Measurements from ENCODE around the gene ZSWIM9. TPM values are rescaled to one million over a fixed set of nuclear protein-coding genes. Genes with fewer than 3 reads are reported as not detected.
"Not testable (repeated sequence)": the region's sequence is repeated elsewhere in the genome, so short reads cannot be mapped to it uniquely, and the experiment has no call there.

Gene ZSWIM9
- total RNA-seq, 2 donors from 2014 or later: 6.2 to 9.7 TPM

DNA sequence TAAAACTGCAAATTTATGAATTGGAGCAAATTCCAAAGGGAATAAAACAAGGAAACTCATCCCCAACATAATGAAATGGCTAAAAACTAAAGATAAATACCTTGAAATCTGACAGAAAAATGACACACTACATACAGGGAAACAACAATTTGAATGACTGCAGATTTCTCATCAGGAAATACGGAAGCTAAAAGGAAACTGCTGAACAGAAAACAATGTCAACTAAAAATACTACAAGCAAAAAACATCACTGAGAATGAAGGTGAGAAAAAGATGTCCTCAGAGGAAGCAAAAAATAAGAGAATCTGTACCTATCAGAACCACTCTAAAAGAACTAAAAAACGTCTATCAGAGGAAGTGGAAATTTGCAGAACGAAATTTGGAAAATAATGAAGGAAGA, 39.5 kb downstream of the ZSWIM9 start:
- intact Hi-C loops (cut with DNase I): no loop called here
- H3K9me3 ChIP-seq: no peaks in the 10 kb centered on the region
- no peaks in the 10 kb centered on the region for H3K27me3 ChIP-seq
- no peak for DNase-seq
- no peaks in the 10 kb centered on the region for H3K4me1 ChIP-seq
- TF ChIP-seq, protein P1, sequence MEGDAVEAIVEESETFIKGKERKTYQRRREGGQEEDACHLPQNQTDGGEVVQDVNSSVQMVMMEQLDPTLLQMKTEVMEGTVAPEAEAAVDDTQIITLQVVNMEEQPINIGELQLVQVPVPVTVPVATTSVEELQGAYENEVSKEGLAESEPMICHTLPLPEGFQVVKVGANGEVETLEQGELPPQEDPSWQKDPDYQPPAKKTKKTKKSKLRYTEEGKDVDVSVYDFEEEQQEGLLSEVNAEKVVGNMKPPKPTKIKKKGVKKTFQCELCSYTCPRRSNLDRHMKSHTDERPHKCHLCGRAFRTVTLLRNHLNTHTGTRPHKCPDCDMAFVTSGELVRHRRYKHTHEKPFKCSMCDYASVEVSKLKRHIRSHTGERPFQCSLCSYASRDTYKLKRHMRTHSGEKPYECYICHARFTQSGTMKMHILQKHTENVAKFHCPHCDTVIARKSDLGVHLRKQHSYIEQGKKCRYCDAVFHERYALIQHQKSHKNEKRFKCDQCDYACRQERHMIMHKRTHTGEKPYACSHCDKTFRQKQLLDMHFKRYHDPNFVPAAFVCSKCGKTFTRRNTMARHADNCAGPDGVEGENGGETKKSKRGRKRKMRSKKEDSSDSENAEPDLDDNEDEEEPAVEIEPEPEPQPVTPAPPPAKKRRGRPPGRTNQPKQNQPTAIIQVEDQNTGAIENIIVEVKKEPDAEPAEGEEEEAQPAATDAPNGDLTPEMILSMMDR (IDR thresholded peaks at IDR 0.05): no peak
- no peak overlapping the region for H3K9ac ChIP-seq (ENCODE audit: low read depth in 2 of 2, low read length in 2 of 2)
- no peaks in the 10 kb centered on the region for H3K36me3 ChIP-seq
- no peak overlapping the region for H3K27ac ChIP-seq
- H3K4me3 ChIP-seq: no peak overlapping the region

DNA sequence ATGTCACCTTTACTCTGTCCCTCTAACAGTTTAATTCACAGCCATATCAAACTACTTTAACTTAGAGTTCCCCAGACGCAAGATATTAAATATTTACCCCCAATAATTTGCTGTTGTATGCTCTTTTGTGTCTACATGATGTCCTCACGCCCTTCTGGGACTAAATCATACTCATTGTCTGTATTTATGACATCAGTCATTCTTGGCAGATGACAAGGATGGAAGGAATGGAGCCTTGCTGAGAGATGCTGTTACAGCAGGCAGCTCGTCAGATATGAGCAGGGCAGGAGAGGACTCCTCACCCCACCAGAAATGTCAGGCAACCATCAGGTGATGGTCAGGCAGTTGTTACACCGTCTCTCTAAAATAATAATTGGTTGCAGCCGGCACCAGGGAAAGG, 43.5 kb downstream of the ZSWIM9 start:
- no peak overlapping the region for H3K4me3 ChIP-seq
- H3K27me3 ChIP-seq: no peaks in the 10 kb centered on the region
- DNase-seq: no peak
- H3K27ac ChIP-seq: no peak overlapping the region
- TF ChIP-seq, protein P1 (IDR thresholded peaks at IDR 0.05): no peak
- H3K9me3 ChIP-seq: no peaks in the 10 kb centered on the region
- no peaks in the 10 kb centered on the region for H3K36me3 ChIP-seq
- intact Hi-C loops (cut with DNase I): no loop called here
- H3K9ac ChIP-seq (ENCODE audit: low read depth in 2 of 2, low read length in 2 of 2): no peak overlapping the region
- no peaks in the 10 kb centered on the region for H3K4me1 ChIP-seq

DNA sequence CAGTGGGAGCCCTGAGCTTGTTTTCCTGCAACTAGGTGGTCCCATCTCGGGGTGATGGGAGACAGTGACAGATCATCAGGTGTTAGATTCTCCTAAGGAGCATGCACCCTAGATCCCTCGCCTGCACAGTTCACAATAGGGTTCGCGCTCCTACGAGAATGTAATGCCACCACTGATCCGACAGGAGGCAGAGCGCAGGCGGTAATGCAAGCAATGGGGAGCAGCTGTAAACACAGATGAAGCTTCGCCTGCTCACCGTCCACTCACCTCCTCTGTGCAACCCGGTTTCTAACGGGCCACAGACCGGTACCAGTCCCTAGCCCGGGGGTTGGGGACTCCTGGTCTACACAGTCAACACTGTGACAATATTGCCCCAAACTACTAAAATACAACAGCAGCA, 46.5 kb downstream of the ZSWIM9 start:
- intact Hi-C loops (cut with DNase I): no loop called here
- no peak overlapping the region for H3K27ac ChIP-seq
- H3K4me1 ChIP-seq: no peaks in the 10 kb centered on the region
- H3K9me3 ChIP-seq: no peaks in the 10 kb centered on the region
- no peak overlapping the region for H3K4me3 ChIP-seq
- TF ChIP-seq, protein P1 (IDR thresholded peaks at IDR 0.05): no peak
- no peaks in the 10 kb centered on the region for H3K27me3 ChIP-seq
- H3K9ac ChIP-seq (ENCODE audit: low read depth in 2 of 2, low read length in 2 of 2): no peak overlapping the region
- DNase-seq: no peak
- no peaks in the 10 kb centered on the region for H3K36me3 ChIP-seq

DNA sequence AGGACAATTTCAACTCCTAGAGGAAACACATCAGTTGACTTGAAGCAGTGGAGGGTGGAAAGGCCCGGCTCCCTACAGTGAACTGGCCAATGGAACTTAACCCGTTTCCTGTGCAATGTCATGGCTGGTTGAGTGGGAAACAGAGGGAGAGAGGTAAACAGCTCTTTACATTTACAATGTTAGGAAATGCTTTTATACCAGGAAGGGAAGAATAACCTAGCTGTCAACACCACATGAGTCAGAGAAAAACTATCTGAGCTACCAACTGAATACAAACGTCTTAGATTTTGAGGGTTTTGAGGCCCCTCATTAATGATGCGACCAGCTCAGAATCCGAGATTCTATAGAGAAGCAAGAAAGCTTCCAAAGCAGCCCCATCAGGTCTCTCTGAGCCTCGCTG, 48.5 kb downstream of the ZSWIM9 start:
- Histone ChIP-seq H3K27ac (no peak overlapping the region), H3K9ac (ENCODE audit: low read depth in 2 of 2, low read length in 2 of 2) (no peak overlapping the region), H3K27me3 (no peaks in the 10 kb centered on the region), H3K4me3 (no peak overlapping the region), H3K36me3 (no peaks in the 10 kb centered on the region), H3K4me1 (no peaks in the 10 kb centered on the region), H3K9me3 (no peaks in the 10 kb centered on the region)
- TF ChIP-seq, protein P1 (IDR thresholded peaks at IDR 0.05): no peak
- intact Hi-C loops (cut with DNase I): no loop called here
- no peak for DNase-seq

DNA sequence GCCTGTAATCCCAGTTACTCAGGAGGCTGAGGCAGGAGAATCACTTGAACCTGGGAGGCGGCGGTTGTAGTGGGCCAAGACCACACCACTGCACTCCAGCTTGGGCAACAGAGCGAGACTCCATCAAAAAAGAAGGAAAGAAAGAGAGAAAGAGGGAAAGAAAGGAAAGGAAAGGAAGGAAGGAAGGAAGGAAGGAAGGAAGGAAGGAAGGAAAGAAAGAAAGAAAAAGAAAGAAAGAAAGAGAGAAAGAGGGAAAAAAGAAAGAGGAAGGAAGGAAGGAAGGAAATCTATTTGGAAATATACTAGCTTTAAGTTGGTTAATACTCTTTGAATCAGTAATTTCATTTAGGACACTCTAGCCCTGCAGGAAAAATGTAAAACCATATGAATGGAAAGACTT, 50.3 kb downstream of the ZSWIM9 start:
- H3K27me3 ChIP-seq; H3K36me3 ChIP-seq; H3K9me3 ChIP-seq; DNase-seq; H3K9ac ChIP-seq (ENCODE audit: low read depth in 2 of 2, low read length in 2 of 2); intact Hi-C loops (cut with DNase I); H3K4me3 ChIP-seq; H3K27ac ChIP-seq; H3K4me1 ChIP-seq: not testable (repeated sequence)

DNA sequence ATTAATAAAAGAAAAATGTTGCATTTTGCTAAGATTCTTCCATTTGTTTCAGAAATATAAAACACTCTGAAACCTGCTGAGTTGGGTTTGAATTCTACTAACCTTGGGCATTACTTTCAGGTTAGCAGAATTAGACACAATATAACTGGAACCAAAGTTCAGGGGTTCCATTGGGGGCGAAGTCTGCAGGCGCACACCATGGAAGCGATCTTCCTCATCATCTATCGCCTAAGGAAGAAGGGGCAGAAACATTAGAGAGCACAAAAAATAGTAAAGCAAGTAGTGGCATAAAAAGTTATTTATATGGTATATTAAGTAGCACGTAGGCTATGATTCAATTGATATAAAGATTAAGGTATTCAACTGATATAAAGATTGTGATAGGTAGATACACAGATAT, 51.1 kb downstream of the ZSWIM9 start:
- TF ChIP-seq, protein P1 (IDR thresholded peaks at IDR 0.05): no peak
- Histone ChIP-seq H3K27ac (no peak overlapping the region), H3K9ac (ENCODE audit: low read depth in 2 of 2, low read length in 2 of 2) (no peak overlapping the region), H3K27me3 (no peaks in the 10 kb centered on the region), H3K9me3 (no peaks in the 10 kb centered on the region), H3K4me1 (no peaks in the 10 kb centered on the region), H3K4me3 (no peak overlapping the region), H3K36me3 (no peaks in the 10 kb centered on the region)
- intact Hi-C loops (cut with DNase I): no loop called here
- no peak for DNase-seq
